GM19351 (cell line): ENCODE data around the gene SPATA20.

ENCODE experiments used
- ATAC-seq: cut with Tn5 transposase; IDR thresholded peaks from one replicate; pipeline ENCODE4 v1.9.1; 2021; ENCODE audit warnings: mild to moderate bottlenecking, moderate library complexity; ENCODE audit not compliant: unreplicated experiment

The SPATA20 gene

DNA sequence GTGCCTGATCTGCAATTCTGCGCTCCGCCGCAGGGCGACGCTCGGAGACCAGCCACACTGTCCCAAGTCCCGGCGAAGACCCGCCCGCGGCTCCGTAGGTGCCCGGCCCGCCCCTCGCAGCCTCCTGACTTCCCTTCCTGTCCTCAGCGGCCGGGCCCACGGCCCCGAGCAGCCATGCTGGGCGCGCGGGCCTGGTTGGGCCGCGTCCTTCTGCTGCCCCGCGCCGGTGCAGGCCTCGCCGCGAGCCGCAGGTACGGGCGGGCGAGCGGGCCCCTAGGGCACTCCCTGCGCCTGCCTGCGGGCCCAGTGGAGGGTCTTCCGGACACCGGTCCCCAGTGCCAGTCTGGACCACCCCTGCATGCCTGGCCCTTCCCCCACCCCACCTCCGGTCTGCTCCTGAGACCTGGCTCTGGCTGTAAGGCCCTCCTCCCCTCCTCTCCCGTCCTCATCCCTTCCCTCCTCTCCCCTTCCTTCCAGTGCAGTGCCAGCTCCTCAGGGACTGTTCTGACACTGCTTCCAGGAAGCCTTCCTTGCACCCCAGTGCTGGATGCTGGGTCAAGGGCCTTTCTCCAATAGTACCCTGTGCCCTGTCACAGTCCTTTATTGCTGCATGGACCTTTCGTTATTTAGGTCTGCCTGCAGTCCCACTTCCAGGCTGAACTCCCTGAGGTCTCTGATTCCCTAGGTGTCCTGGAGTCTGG is at the start of gene SPATA20:
TSS of gene SPATA20 (plus strand) at position 140 of the 701 bp plus-strand sequence. CDS start at position 175, 35 bp downstream.
- ATAC-seq = peak; percentile 87

- ATAC-seq = no peak
These were observed 48.7 kb upstream of the SPATA20 start for GRCh38 chr17:50498021-50498874.

DNA sequence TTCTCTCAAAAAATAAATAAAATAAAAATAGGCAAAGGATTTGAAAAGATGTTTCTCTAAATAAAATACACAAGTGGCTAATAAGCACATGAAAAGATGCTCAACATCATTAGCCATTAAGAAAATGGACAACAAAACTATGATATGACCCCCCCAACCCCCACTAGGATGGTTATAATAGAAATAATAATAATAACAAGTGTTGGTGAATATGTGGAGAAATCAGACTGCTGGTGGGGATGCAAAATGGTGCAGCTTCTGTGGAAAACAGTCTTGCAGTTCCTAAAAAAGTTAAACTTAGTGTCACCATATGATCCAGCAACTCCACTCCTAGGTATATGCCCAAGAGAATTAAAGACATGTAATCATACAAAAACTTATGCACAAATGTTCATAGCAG is 47.7 kb upstream of the SPATA20 start:
- no peak for ATAC-seq

- ATAC-seq = no peak
These were observed 47.3 kb upstream of the SPATA20 start for GRCh38 chr17:50499721-50500120.

GRCh38 chr17:50501054-50501453 is 45.9 kb upstream of the SPATA20 start:
- no peak for ATAC-seq

DNA sequence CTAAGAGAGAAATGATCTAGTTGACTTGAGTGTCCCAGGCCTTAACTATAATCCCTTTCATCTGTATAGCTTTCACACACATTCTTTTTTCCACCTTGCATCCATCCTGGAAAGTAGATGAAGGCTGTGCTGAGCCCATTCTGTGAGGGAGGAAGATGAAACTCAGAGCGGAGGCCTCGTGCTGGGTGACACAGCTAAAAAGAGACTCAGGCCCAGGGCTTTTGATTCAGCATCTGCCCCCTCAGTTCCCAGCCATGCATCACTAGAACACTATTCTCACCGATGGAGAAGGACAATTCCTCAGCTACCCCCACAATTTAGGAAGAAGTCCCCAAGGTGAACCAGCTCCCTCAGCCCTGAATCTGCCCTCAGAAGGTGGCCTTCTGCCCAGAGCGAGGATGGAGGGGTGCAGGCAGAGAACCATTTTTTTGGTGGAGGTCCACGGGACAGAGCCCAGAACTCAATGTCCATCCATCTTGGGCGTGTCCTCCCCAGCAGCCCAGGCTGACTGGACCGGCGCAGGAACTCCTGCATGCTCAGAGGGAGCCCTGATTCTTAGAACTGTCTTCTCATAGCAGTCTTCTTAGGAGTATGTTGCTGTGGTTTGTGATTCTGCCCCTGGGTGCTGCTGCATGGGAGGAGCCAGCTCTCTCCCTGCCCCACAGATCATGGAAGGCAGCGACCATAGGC is 44.5 kb upstream of the SPATA20 start:
- ATAC-seq = no peak

DNA sequence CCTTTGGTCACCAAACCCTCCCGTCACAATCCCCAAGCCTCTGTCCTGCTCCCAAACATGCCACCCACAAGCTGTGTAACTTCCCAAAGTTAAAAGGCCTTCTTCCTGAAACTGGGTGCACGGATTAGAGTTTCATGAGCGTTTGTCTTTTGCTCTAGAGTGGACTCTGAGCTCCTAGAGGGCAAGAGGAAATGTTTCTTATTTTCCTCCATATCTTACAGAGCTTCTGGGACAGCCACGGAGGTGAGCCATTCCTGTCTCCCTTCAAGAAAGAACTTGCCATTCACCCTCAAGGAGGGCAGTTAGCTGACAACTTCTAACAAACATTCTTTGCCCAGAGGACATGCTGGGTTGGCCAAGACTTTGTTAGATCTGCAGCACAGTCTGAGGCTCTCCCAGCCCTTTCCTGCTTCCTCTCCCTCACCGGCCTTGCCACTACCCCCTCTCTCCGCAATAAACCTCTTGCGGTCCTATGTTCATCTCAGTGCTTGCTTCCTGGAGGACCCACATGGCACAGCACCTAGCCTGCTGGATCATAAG is 41.3 kb upstream of the SPATA20 start:
- no peak for ATAC-seq

DNA sequence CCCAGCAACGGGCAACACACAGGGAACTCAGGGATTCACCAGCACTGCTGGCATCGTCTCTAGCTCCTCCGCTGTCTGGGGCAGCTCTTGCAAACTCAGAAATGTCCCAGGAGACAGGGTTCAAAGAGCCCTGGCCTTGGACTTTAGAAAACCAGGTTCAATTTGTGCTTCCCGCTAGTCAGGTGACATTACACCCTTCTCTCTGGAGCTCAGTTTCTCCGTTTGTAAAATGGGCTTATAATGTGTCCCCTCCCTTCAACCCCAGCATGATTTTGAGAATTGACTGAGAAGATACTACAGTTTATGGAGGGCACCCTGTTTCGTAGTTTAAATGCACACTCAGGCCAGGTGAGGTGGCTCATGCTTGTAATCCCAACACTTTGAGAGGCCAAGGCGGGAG is 40.7 kb upstream of the SPATA20 start:
- no peak for ATAC-seq

DNA sequence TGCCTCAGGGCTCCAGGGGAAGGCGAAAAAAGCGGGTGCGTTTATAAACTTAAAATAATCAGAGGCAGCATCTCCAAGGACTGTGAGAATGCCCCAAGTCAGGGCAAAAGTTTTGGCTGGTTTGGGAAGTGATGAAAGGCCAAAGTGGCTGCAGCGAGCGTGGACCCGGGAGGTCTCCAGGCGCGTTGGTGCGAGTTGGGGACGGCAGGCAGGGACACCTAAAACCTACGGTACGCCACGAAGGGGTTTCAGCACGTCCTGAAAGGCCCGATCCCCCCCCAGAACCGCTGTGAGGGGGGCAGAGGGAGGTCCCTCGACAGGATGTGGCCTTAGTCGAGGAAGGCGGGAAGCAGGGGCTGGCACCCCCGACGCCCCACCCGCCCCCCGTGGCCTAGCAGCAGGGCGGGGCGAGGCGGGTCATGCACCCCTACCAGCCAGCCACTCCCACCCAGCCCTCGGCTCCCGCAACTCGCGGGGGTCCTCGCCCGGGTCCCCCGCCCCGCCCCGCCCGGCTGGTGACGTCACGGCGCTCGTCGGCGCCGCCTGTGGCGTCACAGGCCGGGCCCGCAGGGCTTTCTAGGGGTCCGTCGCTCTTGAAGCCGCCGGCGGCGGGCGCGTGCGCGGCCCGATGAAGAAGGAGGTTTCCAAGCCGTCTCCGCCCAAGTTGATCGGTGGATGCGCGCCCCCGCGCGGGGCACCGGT is 39.0 kb upstream of the SPATA20 start, which contains the start of gene MYCBPAP:
TSS of gene MYCBPAP (plus strand) at position 569 of the 702 bp plus-strand sequence. CDS start 236 bp downstream, outside the sequence.
- ATAC-seq = peak; percentile 41

DNA sequence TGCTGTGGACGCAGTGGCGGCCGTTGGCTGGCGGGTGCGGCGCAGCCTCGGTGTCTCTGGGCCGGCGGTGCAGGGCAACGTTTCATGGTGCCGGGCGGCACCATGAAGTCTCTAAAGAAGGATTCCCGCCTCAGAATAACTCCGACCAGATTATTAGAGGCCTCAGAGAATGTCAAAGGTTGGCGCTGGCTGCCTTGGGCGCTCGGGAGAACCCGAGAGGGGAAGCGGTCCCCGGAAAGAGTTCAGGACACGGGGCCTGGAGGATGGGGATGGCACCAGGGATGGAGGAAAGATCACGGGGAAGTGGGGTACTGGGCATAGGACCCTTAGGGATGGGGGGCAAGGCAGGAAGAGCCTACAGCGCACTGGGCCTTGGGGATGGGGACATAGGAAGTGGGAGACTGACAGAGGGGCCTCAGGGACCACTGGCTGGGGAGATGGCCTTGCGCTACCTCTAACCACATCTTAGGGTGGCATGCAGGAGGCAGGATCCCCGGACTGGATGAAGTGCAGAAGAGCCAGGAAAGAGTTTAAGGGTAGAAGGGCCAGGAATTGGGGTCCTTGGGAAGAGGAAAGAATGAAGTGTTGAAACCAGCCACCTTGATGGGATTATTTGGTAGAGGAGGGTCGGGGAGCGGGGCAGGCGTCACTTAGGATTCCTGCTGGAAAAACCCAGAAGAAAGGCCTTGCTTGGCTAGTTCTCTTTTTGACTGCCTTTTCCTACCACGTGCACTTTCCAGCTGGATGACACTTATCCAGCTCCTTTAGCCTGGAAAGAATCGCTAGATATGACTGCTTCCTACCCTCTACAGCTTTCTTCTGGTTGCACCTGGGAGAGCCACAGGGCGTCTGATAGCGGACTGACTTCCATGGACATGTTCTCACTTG is 38.2 kb upstream of the SPATA20 start:
- no peak for ATAC-seq

GRCh38 chr17:50511058-50511457 is 35.9 kb upstream of the SPATA20 start:
- peak; percentile 80 for ATAC-seq

DNA sequence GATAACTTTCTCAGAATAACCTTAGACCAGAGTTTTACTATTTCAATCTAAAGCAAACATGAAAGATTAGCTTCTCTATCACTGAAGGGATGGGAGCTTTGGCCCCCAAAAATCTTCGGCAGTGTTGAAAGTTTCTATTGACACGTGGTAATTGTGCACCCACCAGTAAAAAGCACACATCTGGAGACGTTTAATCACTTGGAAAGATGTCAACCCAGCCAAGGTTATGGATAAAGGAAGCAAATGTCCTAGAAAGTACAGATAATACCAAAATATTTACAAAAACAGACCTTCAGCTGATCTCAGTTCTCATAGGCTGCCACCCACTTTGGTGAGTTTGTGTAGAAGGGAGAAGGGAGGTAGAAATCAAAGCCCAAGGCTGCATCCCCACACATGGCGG is 33.5 kb upstream of the SPATA20 start:
- ATAC-seq = no peak

DNA sequence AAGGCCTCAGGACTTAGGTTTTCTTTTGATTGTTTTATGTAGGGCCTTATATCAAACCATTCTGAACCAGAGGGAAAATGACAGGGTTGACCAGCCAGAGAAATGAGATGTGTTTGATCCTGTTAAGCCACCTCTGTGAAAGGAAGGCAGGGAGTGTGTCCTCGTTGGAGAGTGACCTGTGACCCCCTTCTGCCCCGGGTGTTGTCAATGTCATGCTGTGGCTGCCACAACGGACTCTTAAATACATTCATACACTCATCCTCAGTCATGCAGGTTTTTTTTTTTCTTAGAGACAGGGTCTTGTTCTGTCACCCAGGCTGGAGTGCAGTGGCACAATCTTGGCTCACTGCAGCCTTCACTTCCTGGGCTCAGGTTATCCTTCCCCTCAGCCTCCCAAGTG is 32.6 kb upstream of the SPATA20 start:
- ATAC-seq = no peak

GRCh38 chr17:50514936-50515702 is 31.9 kb upstream of the SPATA20 start:
- ATAC-seq = no peak

DNA sequence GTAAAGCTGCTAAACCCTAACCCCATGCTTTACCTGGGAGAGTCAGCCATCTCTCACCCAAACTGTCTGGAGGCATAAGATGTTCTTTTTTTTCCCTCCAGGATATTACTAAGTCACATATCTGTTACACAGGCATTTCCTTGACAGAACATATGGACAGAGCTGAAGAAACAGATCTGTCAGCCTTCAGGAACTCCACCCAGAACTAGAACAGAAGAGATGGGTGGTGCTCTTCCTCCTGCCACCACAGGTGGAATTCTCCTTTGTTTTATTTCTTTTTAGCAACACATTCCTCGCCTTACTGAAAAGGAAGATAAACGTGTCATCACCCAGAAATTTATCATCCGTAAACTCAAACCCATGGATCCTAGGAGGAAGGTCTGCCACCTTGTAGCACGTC is 30.0 kb upstream of the SPATA20 start:
- ATAC-seq = no peak

DNA sequence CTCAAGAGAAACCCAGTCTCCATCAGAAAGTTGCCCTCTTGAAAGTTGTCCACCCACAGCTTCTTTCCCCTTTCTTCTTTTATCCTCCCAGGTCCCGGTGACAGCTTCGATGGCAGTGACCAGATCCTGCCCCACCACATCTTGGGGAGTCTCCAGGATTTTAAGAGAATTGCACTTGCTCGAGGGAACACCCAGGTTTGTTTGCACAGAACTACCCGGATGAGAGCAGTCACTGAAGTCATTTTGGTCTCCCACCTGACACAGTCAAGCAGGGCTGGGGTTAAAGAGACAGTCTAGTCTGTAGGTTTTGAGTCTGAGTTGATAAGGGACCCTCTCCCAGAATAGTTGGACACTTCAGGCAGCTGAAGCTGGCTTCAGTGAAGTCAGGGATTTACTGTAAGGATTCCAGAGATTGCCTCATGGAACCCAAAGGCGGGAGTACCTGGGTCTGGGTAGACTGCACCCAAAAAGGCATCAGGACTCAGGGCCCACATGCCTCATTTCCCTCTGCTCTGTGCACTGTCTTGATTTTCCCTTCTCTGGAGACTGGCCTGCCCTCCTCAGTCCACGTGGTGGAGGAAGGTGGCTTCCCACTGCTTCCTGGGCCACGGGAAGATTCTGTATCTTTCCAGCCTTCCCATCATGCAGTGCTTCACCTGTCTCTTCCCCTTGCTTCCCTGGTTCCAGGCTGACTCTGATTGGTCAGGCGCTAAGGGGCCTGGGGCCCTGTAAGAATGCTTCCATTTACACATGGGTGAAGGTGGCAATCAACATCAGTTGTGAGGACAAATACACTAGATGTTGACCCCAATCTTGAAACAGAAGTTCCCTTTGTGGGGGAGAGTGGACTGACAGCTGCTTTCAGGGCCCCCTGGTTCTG is 29.2 kb upstream of the SPATA20 start:
- ATAC-seq = no peak

GRCh38 chr17:50518384-50519023 is 28.5 kb upstream of the SPATA20 start:
- no peak for ATAC-seq
